Gastroesophageal sphincter (tissue), 3 donors: ENCODE data around the gene ADIG.

ENCODE experiments used
- CTCF ChIP-seq, 4 experiments: fragments of 200-600 bp in 2 of 4; fragments of 450-650 bp in 2 of 4; sonication (generic) in 1 of 4; IDR thresholded peaks; one replicate each; pipeline ENCODE4 v1.5.1; 2017 to 2019; ENCODE audit warnings: antibody characterized with exemption in 4 of 4, mild to moderate bottlenecking in 2 of 4, moderate library complexity in 2 of 4
- EP300 ChIP-seq: sonication (generic); formaldehyde crosslinking; IDR thresholded peaks from one replicate; pipeline ENCODE4 v1.6.1; 2017; ENCODE audit warnings: antibody characterized with exemption, mild to moderate bottlenecking
- POLR2A ChIP-seq, 2 donors: fragments of 450-650 bp; IDR thresholded peaks; one replicate each; pipeline ENCODE4 v1.6.1; 2017; ENCODE audit warnings: antibody characterized with exemption in 2 of 2, mild to moderate bottlenecking in 2 of 2, moderate library complexity in 1 of 2
- POLR2AphosphoS5 ChIP-seq: sonication (generic); formaldehyde crosslinking; IDR thresholded peaks from one replicate; pipeline ENCODE4 v1.6.1; 2017; ENCODE audit warnings: antibody characterized with exemption

GRCh38 chr20:38603286-38603685 is 22.3 kb downstream of the ADIG start:
- TF ChIP-seq POLR2AphosphoS5: no peak
- TF ChIP-seq CTCF (IDR thresholded peaks at IDR 0.05): no peak
- TF ChIP-seq EP300: no peak
- TF ChIP-seq POLR2A (IDR thresholded peaks at IDR 0.05): no peak
